ENCODE measurements around the gene ARFGEF2. TPM values are rescaled to one million over a fixed set of nuclear protein-coding genes. Genes with fewer than 3 reads are reported as not detected.

ARFGEF2 gene
- total and polyA plus RNA-seq, 12 donors: 6.2 to 50.0 (median 41.8) TPM

DNA sequence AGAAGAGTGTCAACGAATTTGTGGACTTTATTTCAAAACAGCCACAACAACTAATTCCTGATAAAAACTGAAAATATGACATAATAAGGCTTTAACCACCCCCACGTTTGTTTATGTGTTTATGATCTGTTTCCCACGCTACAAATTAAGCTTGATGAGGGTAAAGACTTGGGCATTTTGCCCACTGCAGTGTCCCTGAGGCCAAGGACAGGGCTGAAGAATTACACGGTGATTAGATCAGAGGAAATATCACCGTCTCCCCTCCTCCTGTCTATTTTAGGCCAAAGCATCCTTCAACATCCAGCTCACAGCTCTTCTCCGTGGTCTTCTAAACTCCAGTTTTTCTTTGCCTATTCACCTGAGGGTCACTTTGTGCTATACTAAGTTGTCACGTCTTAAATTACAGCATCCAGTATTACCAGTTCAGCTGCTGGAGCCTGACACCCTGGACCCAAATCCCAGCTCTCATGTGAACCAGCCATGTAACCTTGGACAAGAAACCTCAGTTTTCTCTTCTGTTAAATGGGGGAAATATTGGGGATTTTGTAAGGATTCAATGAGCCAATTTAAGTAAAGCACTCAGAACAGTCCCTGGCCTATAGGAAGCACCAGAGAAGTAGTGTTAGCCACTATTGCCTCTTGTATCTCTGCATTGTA, 15.2 kb upstream of the ARFGEF2 start:
- ATAC-seq: no peak
- Histone ChIP-seq H3K27ac (no peak overlapping the region), H3K27me3 (peaks cover 0 to 3% (median 0%) of the 10 kb centered on the region in 7 donors), H3K36me3 (no peaks in the 10 kb centered on the region), H3K9me3 (peaks cover 0 to 11% (median 0%) of the 10 kb centered on the region in 11 donors), H3K4me1 (peaks cover 0 to 18% (median 5%) of the 10 kb centered on the region in 9 donors), H3K4me3 (no peak overlapping the region)
- TF ChIP-seq, protein P1, sequence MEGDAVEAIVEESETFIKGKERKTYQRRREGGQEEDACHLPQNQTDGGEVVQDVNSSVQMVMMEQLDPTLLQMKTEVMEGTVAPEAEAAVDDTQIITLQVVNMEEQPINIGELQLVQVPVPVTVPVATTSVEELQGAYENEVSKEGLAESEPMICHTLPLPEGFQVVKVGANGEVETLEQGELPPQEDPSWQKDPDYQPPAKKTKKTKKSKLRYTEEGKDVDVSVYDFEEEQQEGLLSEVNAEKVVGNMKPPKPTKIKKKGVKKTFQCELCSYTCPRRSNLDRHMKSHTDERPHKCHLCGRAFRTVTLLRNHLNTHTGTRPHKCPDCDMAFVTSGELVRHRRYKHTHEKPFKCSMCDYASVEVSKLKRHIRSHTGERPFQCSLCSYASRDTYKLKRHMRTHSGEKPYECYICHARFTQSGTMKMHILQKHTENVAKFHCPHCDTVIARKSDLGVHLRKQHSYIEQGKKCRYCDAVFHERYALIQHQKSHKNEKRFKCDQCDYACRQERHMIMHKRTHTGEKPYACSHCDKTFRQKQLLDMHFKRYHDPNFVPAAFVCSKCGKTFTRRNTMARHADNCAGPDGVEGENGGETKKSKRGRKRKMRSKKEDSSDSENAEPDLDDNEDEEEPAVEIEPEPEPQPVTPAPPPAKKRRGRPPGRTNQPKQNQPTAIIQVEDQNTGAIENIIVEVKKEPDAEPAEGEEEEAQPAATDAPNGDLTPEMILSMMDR (IDR thresholded peaks at IDR 0.05): no peak
- DNase-seq: no peak
- intact Hi-C loops (cut with DNase I): loop anchor here in 5 of 10 donors (1.0 to 5.0 kb wide), 4 partner anchors 79 to 269 kb away; partner anchors contain the start of gene PREX1 (in 1 of the 5)
- 28 to 36% methylated on average over 7 of the region's 7 CpGs for WGBS, 2 donors

DNA sequence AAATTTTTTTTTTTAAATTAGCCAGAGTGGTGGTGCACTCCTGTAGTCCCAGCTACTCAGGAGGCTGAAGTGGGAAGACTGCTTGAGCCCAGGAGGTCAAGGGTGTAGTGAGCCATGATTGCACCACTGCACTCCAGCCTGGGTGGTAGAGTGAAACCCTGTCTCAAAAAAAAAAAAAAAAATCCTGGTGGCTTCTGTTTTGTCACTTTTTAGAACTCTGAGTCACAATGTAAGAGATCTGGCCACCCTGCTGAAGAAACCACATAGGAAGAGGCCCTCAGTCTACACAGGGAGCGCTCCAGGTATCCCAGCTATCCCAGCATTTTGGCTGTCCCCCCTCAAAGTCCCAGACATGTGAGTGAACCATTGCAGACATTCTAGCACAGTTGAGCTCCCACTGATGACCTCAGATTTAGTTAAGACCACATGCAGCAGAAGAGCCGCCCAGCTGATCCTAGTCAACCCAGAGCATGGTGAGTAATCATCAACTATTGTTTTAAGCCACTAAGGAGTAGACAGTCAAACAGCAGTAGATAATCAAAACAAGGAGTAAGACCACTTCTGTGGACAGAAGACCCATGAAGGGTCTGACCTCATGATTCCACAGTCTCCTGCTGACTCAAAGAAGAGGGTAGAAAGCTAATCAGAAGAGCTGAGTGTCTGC, 12.7 kb upstream of the ARFGEF2 start:
- DNase-seq: no peak
- no peak for ATAC-seq
- Histone ChIP-seq H3K4me1 (peaks cover 0 to 18% (median 5%) of the 10 kb centered on the region in 9 donors), H3K27ac (no peak overlapping the region), H3K36me3 (no peaks in the 10 kb centered on the region), H3K9me3 (peaks cover 0 to 11% (median 0%) of the 10 kb centered on the region in 11 donors), H3K4me3 (no peak overlapping the region), H3K27me3 (peaks cover 0 to 6% (median 0%) of the 10 kb centered on the region in 7 donors)
- 67 to 81% methylated on average over 2 of the region's 2 CpGs for WGBS, 2 donors
- intact Hi-C loops (cut with DNase I): loop anchor here in 4 of 10 donors (5.0 kb wide), 2 partner anchors 81 to 271 kb away; partner anchors contain the start of gene PREX1 (in 1 of the 4)
- TF ChIP-seq, protein P1 (IDR thresholded peaks at IDR 0.05): no peak

DNA sequence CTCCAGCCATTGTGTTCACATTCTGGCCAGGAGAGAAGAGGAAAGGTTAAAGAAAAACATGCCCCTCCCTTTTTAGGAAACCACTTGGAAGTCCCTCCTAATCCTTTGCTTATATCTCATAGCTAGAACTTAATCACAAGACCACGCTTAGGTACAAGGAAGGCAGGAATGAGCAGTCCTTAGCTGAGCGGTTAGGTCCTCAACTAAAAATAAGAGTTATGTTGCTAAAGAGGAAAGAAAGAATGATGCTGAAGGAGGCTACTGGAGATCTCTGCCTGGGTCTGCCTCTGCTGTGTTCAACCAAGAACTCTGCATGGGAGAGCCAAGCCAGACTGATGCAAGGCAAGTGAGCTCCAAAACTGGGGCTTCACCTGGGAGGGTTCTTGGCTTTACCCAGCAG, 11.6 kb upstream of the ARFGEF2 start:
- no peak for DNase-seq
- 87 to 95% methylated on average over 2 of the region's 2 CpGs for WGBS, 2 donors
- ATAC-seq: no peak
- peaks cover 0 to 6% (median 0%) of the 10 kb centered on the region in 7 donors for H3K27me3 ChIP-seq
- H3K36me3 ChIP-seq: no peaks in the 10 kb centered on the region
- H3K9me3 ChIP-seq: peaks cover 0 to 11% (median 0%) of the 10 kb centered on the region in 11 donors
- intact Hi-C loops (cut with DNase I): loop anchor here in 4 of 10 donors (5.0 kb wide), 2 partner anchors 83 to 273 kb away; partner anchors contain the start of gene PREX1 (in 1 of the 4)
- peaks cover 0 to 13% (median under 1%) of the 10 kb centered on the region in 9 donors for H3K4me1 ChIP-seq
- TF ChIP-seq, protein P1 (IDR thresholded peaks at IDR 0.05): no peak
- no peak overlapping the region for H3K4me3 ChIP-seq
- H3K27ac ChIP-seq: no peak overlapping the region

DNA sequence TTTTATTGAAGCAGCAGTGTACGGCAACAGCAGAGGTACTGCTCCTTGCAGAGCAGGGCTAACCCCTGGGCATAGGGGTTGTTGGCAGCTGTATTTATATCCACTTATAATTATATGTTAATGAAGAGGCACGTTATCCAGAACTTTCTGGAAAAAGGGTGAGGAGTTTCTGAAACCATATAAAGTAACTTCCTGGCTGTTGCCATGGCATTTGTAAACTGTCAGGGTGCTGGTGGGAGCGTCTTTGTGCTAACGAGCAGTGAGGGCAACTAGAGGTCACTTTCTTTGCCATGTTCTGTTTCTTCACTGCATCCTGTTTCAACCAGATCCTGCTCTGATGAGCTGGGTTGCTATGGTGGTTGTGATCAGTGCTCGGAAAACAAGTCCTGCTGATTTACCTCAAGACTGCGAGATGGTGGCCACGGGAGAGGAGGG, 11.1 kb upstream of the ARFGEF2 start:
- DNase-seq (no peak), ATAC-seq (peak in 2 of 8 donors; percentile 30 to 58)
- WGBS, 2 donors: 51 to 58% methylated on average over 7 of the region's 7 CpGs
- intact Hi-C loops (cut with DNase I): no loop called here
- Histone ChIP-seq H3K36me3 (no peaks in the 10 kb centered on the region), H3K27ac (no peak overlapping the region), H3K4me1 (peaks cover 0 to 12% (median 0%) of the 10 kb centered on the region in 9 donors), H3K4me3 (no peak overlapping the region), H3K9me3 (peaks cover 0 to 11% (median 0%) of the 10 kb centered on the region in 11 donors), H3K27me3 (peaks cover 0 to 6% (median 0%) of the 10 kb centered on the region in 7 donors)
- TF ChIP-seq, protein P1 (IDR thresholded peaks at IDR 0.05): no peak
